Heart right ventricle (tissue), 16 donors: ENCODE data around the gene CAPZB. TPM values are rescaled to one million over a fixed set of nuclear protein-coding genes. Genes with fewer than 3 reads are reported as not detected.

Source experiments
- ATAC-seq, 8 donors: fragments of 200-7000 bp; cut with Tn5 transposase; one replicate each; pipeline ENCODE4 v1.9.1; 2020; ENCODE audit warnings: mild to moderate bottlenecking in 8 of 8, moderate library complexity in 8 of 8, moderate number of reproducible peaks in 1 of 8
- DNase-seq, 2 donors: peaks; one replicate each; pipeline ENCODE4 v3.0.0-alpha.2; 2020
- H3K27ac ChIP-seq, 10 donors: fragments of 200-600 bp; sonication (generic) in 2 of 10; one replicate each; pipeline versions ENCODE4 v1.5.0 to v1.8.0; 2020 to 2022; ENCODE audit warnings: mild to moderate bottlenecking in 3 of 10
- H3K27me3 ChIP-seq, 7 donors: fragments of 200-600 bp; one replicate each; pipeline ENCODE4 v1.8.0; 2021 to 2022; ENCODE audit warnings: mild to moderate bottlenecking in 2 of 7
- H3K36me3 ChIP-seq, 9 donors: fragments of 200-600 bp; sonication (generic) in 1 of 9; one replicate each; pipeline versions ENCODE4 v1.5.0 to v1.8.0; 2020 to 2022; ENCODE audit warnings: mild to moderate bottlenecking in 2 of 9
- H3K4me1 ChIP-seq, 9 donors: fragments of 200-600 bp; sonication (generic) in 1 of 9; one replicate each; pipeline versions ENCODE4 v1.5.0 to v1.8.0; 2020 to 2022; ENCODE audit warnings: mild to moderate bottlenecking in 4 of 9
- H3K4me3 ChIP-seq, 10 donors: fragments of 200-600 bp; sonication (generic) in 2 of 10; one replicate each; pipeline versions ENCODE4 v1.5.0 to v1.8.0; 2020 to 2022; ENCODE audit warnings: mild to moderate bottlenecking in 7 of 10, moderate library complexity in 2 of 10
- H3K9me3 ChIP-seq, 11 donors: fragments of 200-600 bp in 10 of 11; sonication (generic) in 2 of 11; one replicate each; pipeline versions ENCODE4 v1.5.0 to v1.8.0; 2013 to 2022; ENCODE audit warnings: mild to moderate bottlenecking in 2 of 11, control low read depth in 1 of 11, moderate library complexity in 1 of 11
- CTCF ChIP-seq, 9 donors: fragments of 200-600 bp; sonication (generic) in 2 of 9; IDR thresholded peaks; one replicate each; pipeline versions ENCODE4 v1.5.0 to v1.8.0; 2021 to 2022; ENCODE audit warnings: antibody characterized with exemption in 9 of 9, mild to moderate bottlenecking in 5 of 9, moderate library complexity in 1 of 9
- WGBS, 2 donors: extraction: QIAGEN DNeasy Blood & Tissue Kit; methylation state at CpG; one replicate each; pipeline ENCODE4 v1.1.7; 2013; ENCODE audit warnings: inconsistent platforms in 1 of 2; 5-methylcytosine and 5-hydroxymethylcytosine counted together
- intact Hi-C, 10 donors: fragments of 100-400 bp; cut with DNase I; formaldehyde crosslinking; loops; one replicate each; pipeline versions ENCODE4 v1.11.1 to v1.14.2; 2022
- polyA plus RNA-seq, 2 donors: library from polyadenylated mRNA; stranded (reverse); fragments of 200-250 nt; gene quantifications; one replicate each; pipeline ENCODE4 v1.2.3, GENCODE V29; 2013
- total RNA-seq, 10 donors: library from RNA; stranded (reverse); fragmentation: NEBNext Ultra II Directional in 3 of 10; extraction: Animal tissue kit (Norgen Biotek cat#: 25700) in 3 of 10; gene quantifications; one replicate each; pipeline versions ENCODE4 v1.2.1 to v1.2.4, GENCODE V29; 2021 to 2023
- donor health status: Arrhythmogenic right ventricular cardiomyopathy.
- donor health status: ischemic (EF 13 %, LVEDD 7.1; RV severe dilation, severe dysfunction).
- donor health status: healthy with polysubstance abuse.
- donor health status: DM: no; HTN: yes; CAD: no.
- donor health status: DM: no; HTN: no; CAD: no.
- donor health status: ischemic (EF 25% LVEDD 6.9; RV normal size, moderate dysfunction).
- donor health status: ischemic (EF 25% LVEDD 5.7; RV mildly dilated, moderate dysfunction).
- donor health status: healthy.
- donor health status: DM: yes; HTN: yes; CAD: no.
- donor health status: Ischemic cardiomyopathy.
- donor health status: ischemic (EF 35%, LVEDD 5.7; RV mildly dilated, moderate dysfunction).
- donor health status: nonischemic (EF 11% LVEDD 7.7; RV severe dilation, severe dysfunction).
- donor health status: DM: yes; HTN: yes; CAD: no.
- donor health status: PGD.
- donor health status: ischemic (EF 29% LVEDD 5.4; RV normal size, mild dysfunction).
- donor health status: nonischemic (EF 23%, LVEDD 6.1; RV moderate dilation, normal function).

CAPZB gene
- total and polyA plus RNA-seq, 12 donors = 158 to 307 (median 228) TPM

GRCh38 chr1:19333587-19334354, 151.6 kb downstream of the CAPZB start:
- intact Hi-C loops = loop anchor here in 1 of 10 donors (10.0 kb wide), 1 partner anchor 321 kb away; no protein-coding TSS in a partner anchor
- Histone ChIP-seq H3K4me3 (no peak overlapping the region), H3K27ac (no peak overlapping the region), H3K9me3 (no peaks in the 10 kb centered on the region), H3K4me1 (no peaks in the 10 kb centered on the region), H3K36me3 (peaks cover 0 to 51% (median 4%) of the 10 kb centered on the region in 9 donors), H3K27me3 (no peaks in the 10 kb centered on the region)
- ATAC-seq = no peak
- DNase-seq = no peak
- 81 to 82% methylated on average over 9 of the region's 9 CpGs for WGBS, 2 donors
- TF ChIP-seq CTCF (IDR thresholded peaks at IDR 0.05) = no peak

GRCh38 chr1:19332832-19333231, 152.5 kb downstream of the CAPZB start:
- H3K4me1 ChIP-seq = no peaks in the 10 kb centered on the region
- H3K4me3 ChIP-seq = no peak overlapping the region
- 93 to 96% methylated on average over 12 of the region's 12 CpGs for WGBS, 2 donors
- H3K36me3 ChIP-seq = peaks cover 0 to 51% (median 9%) of the 10 kb centered on the region in 9 donors
- intact Hi-C loops = loop anchor here in 1 of 10 donors (10.0 kb wide), 1 partner anchor 322 kb away; no protein-coding TSS in a partner anchor
- no peak for ATAC-seq
- no peaks in the 10 kb centered on the region for H3K9me3 ChIP-seq
- DNase-seq = no peak
- H3K27me3 ChIP-seq = no peaks in the 10 kb centered on the region
- TF ChIP-seq CTCF (IDR thresholded peaks at IDR 0.05) = no peak
- no peak overlapping the region for H3K27ac ChIP-seq

GRCh38 chr1:19331262-19331878, 154.0 kb downstream of the CAPZB start:
- Histone ChIP-seq H3K4me1 (no peaks in the 10 kb centered on the region), H3K4me3 (no peak overlapping the region), H3K27ac (no peak overlapping the region), H3K36me3 (peaks cover 0 to 60% (median 14%) of the 10 kb centered on the region in 9 donors), H3K9me3 (no peaks in the 10 kb centered on the region), H3K27me3 (no peaks in the 10 kb centered on the region)
- TF ChIP-seq CTCF (IDR thresholded peaks at IDR 0.05) = no peak
- DNase-seq = no peak
- no peak for ATAC-seq
- intact Hi-C loops = loop anchor here in 1 of 10 donors (10.0 kb wide), 1 partner anchor 323 kb away; no protein-coding TSS in a partner anchor
- WGBS, 2 donors = 92 to 93% methylated on average over 13 of the region's 13 CpGs

- TF ChIP-seq CTCF (IDR thresholded peaks at IDR 0.05) = no peak
- no peaks in the 10 kb centered on the region for H3K27me3 ChIP-seq
- H3K27ac ChIP-seq = no peak overlapping the region
- ATAC-seq = no peak
- no peaks in the 10 kb centered on the region for H3K9me3 ChIP-seq
- no peak overlapping the region for H3K4me3 ChIP-seq
- intact Hi-C loops = loop anchor here in 1 of 10 donors (10.0 kb wide), 1 partner anchor 324 kb away; no protein-coding TSS in a partner anchor
- no peak for DNase-seq
- 93 to 94% methylated on average over 14 of the region's 14 CpGs for WGBS, 2 donors
- no peaks in the 10 kb centered on the region for H3K4me1 ChIP-seq
- H3K36me3 ChIP-seq = peaks cover 0 to 68% (median 22%) of the 10 kb centered on the region in 9 donors
Measured at GRCh38 chr1:19330449-19331135, 154.7 kb downstream of the CAPZB start.
